Prostate gland (tissue), 2 donors: ENCODE results near the gene EIF2S3B. TPM values are rescaled to one million over a fixed set of nuclear protein-coding genes. Genes with fewer than 3 reads are reported as not detected.

Experiments used
- DNase-seq: peaks from one replicate; pipeline ENCODE4 v3.0.0-alpha.2; 2019; ENCODE audit warnings: low spot score
- H3K27ac ChIP-seq, 2 donors: fragments of 200-600 bp; sonication (generic); 2 replicates each; pipeline ENCODE4 v1.5.1; 2017 to 2019
- H3K27me3 ChIP-seq: fragments of 200-600 bp; sonication (generic); replicated peaks from 2 replicates; pipeline ENCODE4 v1.5.1; 2019; ENCODE audit not compliant: insufficient read depth
- H3K36me3 ChIP-seq, 2 donors: fragments of 200-600 bp; sonication (generic); 1 replicate in 1 of 2; 2 replicates in 1 of 2; pipeline versions ENCODE4 v1.5.1 to v1.8.1; 2017 to 2019
- H3K4me1 ChIP-seq: fragments of 200-600 bp; sonication (generic); replicated peaks from 2 replicates; pipeline ENCODE4 v1.5.1; 2019
- H3K4me3 ChIP-seq, 2 donors: fragments of 200-600 bp; sonication (generic); 2 replicates each; pipeline ENCODE4 v1.5.1; 2017 to 2019
- H3K9me3 ChIP-seq: fragments of 200-600 bp; sonication (generic); 2 replicates; pipeline ENCODE4 v1.5.1; 2017
- CTCF ChIP-seq, 4 experiments: fragments of 200-600 bp in 2 of 4; fragments of 450-650 bp in 2 of 4; sonication (generic) in 2 of 4; IDR thresholded peaks; 1 replicate in 3 of 4; 2 replicates in 1 of 4; pipeline ENCODE4 v1.5.1; 2016 to 2019; ENCODE audit warnings: antibody characterized with exemption in 4 of 4, mild to moderate bottlenecking in 2 of 4, moderate library complexity in 2 of 4
- POLR2A ChIP-seq: fragments of 450-650 bp; IDR thresholded peaks from one replicate; pipeline ENCODE4 v1.6.1; 2016; ENCODE audit warnings: antibody characterized with exemption, mild to moderate bottlenecking
- POLR2AphosphoS5 ChIP-seq: sonication (generic); formaldehyde crosslinking; IDR thresholded peaks from one replicate; pipeline ENCODE4 v1.6.1; 2017; ENCODE audit warnings: antibody characterized with exemption
- whole genome bisulfite sequencing: methylation state at CpG from one replicate; pipeline ENCODE4 v1.1.5; 2018; 5-methylcytosine and 5-hydroxymethylcytosine counted together
- intact Hi-C: fragments of 100-400 bp; cut with DNase I; formaldehyde crosslinking; loops from one replicate; pipeline ENCODE4 v1.14.2; 2022
- total RNA-seq, 2 donors: library from RNA; depleted of rRNA; stranded (reverse); fragments of >200 nt; gene quantifications; one replicate each; pipeline ENCODE4 v1.1.0, GENCODE V29; 2016

The EIF2S3B gene
- total RNA-seq, 2 donors from 2014 or later, result 0.36 to 1.1 TPM

DNA sequence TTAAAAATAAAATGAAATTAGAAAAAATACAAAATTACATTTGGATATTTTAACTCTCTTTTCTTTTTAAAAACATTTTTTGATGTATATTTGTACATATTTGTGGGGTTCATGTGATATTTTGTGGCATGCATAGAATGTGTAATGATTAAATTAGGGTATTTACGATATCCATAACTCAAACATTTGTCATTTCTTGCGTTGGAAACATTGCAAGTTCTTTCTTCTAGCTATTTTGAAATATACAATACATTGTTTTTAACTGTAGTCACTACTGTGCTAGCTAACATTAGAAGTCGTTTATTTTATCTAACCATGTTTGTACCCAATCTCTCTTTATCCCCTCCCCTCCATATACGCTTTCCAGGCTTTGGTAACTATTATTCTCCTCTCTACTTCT lies 13.9 kb upstream of the EIF2S3B start:
- H3K36me3 ChIP-seq, result no peaks in the 10 kb centered on the region
- intact Hi-C loops, result no loop called here
- WGBS, result 85% methylated on average over 4 of the region's 4 CpGs
- TF ChIP-seq CTCF (IDR thresholded peaks at IDR 0.05) (no peak), POLR2AphosphoS5 (no peak), POLR2A (no peak)
- no peak overlapping the region for H3K27ac ChIP-seq
- H3K4me3 ChIP-seq, result no peak overlapping the region
- no peaks in the 10 kb centered on the region for H3K4me1 ChIP-seq
- no peaks in the 10 kb centered on the region for H3K27me3 ChIP-seq
- no peaks in the 10 kb centered on the region for H3K9me3 ChIP-seq
- DNase-seq, result no peak

- 45% methylated on average over 2 of the region's 2 CpGs for WGBS
- no peaks in the 10 kb centered on the region for H3K9me3 ChIP-seq
- H3K4me1 ChIP-seq, result no peaks in the 10 kb centered on the region
- no peaks in the 10 kb centered on the region for H3K36me3 ChIP-seq
- no peak overlapping the region for H3K27ac ChIP-seq
- H3K4me3 ChIP-seq, result no peak overlapping the region
- intact Hi-C loops, result no loop called here
- H3K27me3 ChIP-seq, result no peaks in the 10 kb centered on the region
- TF ChIP-seq POLR2A (no peak), CTCF (IDR thresholded peaks at IDR 0.05) (no peak), POLR2AphosphoS5 (no peak)
- no peak for DNase-seq
Observed at GRCh38 chr12:10497602-10498001, 8.1 kb upstream of the EIF2S3B start.

GRCh38 chr12:10498042-10498441 lies 7.6 kb upstream of the EIF2S3B start:
- Histone ChIP-seq H3K4me3 (no peak overlapping the region), H3K27ac (no peak overlapping the region), H3K27me3 (no peaks in the 10 kb centered on the region), H3K9me3 (no peaks in the 10 kb centered on the region), H3K4me1 (no peaks in the 10 kb centered on the region), H3K36me3 (no peaks in the 10 kb centered on the region)
- intact Hi-C loops, result no loop called here
- no peak for TF ChIP-seq POLR2A
- TF ChIP-seq CTCF (IDR thresholded peaks at IDR 0.05), result no peak
- no peak for TF ChIP-seq POLR2AphosphoS5
- no peak for DNase-seq
- 22% methylated on average over 1 of the region's 1 CpG for WGBS

DNA sequence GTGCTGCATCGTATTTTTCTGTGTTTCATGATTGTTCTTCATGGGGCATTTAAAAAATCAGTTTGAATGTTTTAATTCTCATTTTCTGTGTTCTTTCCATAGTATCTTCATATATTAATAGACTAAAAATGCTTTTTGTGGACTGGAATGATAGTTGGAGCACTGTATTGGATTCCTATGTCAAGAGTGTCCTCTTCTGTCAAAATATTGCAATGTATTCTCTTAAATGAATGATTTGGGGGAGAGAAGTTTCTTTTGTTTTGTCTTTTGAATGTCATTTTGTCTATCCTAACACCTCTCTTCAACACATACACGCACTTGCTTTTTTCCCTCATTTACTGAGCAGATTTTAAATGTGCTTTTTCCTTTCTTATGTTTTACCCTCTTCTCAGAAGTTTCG lies 4.7 kb upstream of the EIF2S3B start:
- no peak overlapping the region for H3K27ac ChIP-seq
- no peaks in the 10 kb centered on the region for H3K36me3 ChIP-seq
- H3K4me1 ChIP-seq, result no peaks in the 10 kb centered on the region
- H3K27me3 ChIP-seq, result no peaks in the 10 kb centered on the region
- no peaks in the 10 kb centered on the region for H3K9me3 ChIP-seq
- H3K4me3 ChIP-seq, result no peak overlapping the region
- DNase-seq, result no peak
- intact Hi-C loops, result no loop called here
- 36% methylated on average over 3 of the region's 3 CpGs for WGBS
- TF ChIP-seq POLR2AphosphoS5 (no peak), POLR2A (no peak), CTCF (IDR thresholded peaks at IDR 0.05) (no peak)

- DNase-seq, result no peak
- Histone ChIP-seq H3K4me1 (no peaks in the 10 kb centered on the region), H3K27ac (no peak overlapping the region), H3K9me3 (no peaks in the 10 kb centered on the region), H3K4me3 (no peak overlapping the region), H3K36me3 (no peaks in the 10 kb centered on the region), H3K27me3 (no peaks in the 10 kb centered on the region)
- intact Hi-C loops, result no loop called here
- 89% methylated on average over 1 of the region's 1 CpG for WGBS
- TF ChIP-seq POLR2AphosphoS5 (no peak), CTCF (IDR thresholded peaks at IDR 0.05) (no peak), POLR2A (no peak)
Observed at GRCh38 chr12:10503460-10503859, 2.2 kb upstream of the EIF2S3B start.
